ENCODE results near the gene FAM124A.

DNA sequence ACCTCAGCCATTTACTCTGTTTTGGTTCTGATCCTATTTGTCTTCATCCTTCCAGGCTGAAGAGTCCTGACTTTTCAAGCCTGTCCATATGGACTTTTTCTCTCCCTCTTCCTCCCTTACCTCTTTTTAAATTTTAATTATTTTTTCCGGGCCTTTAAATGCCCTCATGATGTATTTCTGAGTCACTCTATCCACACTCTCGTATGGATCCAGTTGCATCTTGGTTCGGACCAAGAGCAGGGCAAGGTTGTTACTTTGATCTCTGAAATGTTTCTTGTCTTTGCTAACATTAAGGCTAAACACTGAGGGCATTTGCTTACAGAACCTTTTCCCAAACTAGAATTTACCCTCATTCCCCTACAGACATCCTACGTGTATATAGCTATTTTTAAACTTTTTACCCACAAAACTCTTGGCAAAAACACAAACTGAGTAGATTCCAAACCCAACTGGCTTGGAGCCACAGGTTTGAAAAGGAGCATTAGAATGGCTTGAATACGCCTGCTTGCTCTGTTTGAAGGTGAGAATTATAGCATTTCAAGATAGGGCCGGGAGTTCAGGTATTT, 69.9 kb downstream of the FAM124A start:
- TF ChIP-seq POLR2A (IDR thresholded peaks at IDR 0.05) = no peak
- TF ChIP-seq, protein P1, sequence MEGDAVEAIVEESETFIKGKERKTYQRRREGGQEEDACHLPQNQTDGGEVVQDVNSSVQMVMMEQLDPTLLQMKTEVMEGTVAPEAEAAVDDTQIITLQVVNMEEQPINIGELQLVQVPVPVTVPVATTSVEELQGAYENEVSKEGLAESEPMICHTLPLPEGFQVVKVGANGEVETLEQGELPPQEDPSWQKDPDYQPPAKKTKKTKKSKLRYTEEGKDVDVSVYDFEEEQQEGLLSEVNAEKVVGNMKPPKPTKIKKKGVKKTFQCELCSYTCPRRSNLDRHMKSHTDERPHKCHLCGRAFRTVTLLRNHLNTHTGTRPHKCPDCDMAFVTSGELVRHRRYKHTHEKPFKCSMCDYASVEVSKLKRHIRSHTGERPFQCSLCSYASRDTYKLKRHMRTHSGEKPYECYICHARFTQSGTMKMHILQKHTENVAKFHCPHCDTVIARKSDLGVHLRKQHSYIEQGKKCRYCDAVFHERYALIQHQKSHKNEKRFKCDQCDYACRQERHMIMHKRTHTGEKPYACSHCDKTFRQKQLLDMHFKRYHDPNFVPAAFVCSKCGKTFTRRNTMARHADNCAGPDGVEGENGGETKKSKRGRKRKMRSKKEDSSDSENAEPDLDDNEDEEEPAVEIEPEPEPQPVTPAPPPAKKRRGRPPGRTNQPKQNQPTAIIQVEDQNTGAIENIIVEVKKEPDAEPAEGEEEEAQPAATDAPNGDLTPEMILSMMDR (IDR thresholded peaks at IDR 0.05) = no peak
- TF ChIP-seq POLR2AphosphoS5 (IDR thresholded peaks at IDR 0.05) = no peak
- TF ChIP-seq EP300 (IDR thresholded peaks at IDR 0.05) = no peak

Measured in upper lobe of left lung (tissue), 4 donors.